Activated effector memory CD4-positive, alpha-beta T cell treated with Interleukin-2 at 50 U/mL for 16 hours (primary cell): ENCODE results near the gene POU6F2.
"Not testable (repeated sequence)": the region's sequence is repeated elsewhere in the genome, so short reads cannot be mapped to it uniquely, and the experiment has no call there.

ENCODE experiments used
- DNase-seq: peaks from one replicate; pipeline ENCODE4 v3.0.0-alpha.2; 2020

The POU6F2 gene, protein sequence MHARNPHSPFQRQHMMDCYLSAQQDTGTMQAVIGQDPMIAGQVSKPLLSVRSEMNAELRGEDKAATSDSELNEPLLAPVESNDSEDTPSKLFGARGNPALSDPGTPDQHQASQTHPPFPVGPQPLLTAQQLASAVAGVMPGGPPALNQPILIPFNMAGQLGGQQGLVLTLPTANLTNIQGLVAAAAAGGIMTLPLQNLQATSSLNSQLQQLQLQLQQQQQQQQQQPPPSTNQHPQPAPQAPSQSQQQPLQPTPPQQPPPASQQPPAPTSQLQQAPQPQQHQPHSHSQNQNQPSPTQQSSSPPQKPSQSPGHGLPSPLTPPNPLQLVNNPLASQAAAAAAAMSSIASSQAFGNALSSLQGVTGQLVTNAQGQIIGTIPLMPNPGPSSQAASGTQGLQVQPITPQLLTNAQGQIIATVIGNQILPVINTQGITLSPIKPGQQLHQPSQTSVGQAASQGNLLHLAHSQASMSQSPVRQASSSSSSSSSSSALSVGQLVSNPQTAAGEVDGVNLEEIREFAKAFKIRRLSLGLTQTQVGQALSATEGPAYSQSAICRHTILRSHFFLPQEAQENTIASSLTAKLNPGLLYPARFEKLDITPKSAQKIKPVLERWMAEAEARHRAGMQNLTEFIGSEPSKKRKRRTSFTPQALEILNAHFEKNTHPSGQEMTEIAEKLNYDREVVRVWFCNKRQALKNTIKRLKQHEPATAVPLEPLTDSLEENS

GRCh38 chr7:38977685-38978084 is at the start of gene POU6F2:
Gene POU6F2, plus strand, starts transcription at chr7:38977909. Its CDS starts 45 bp downstream, at chr7:38977954.
- no peak for DNase-seq

DNA sequence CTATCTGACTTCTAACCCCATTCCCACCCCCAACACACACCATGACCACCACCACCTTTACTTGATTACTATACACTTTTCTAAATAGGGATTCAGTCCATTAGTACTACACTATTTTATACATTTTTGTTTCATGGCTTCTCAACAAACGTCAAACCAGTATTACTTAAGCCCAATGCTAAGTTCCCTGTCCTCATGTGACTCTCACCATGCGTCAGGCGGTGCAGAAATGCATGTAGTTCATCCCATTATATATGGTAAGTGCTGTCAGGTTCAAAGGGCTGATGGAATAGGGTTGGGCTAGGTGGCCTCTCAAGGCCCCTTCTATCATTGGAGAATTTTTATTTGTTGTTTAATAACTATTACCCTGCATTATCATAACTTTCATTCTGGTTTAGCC is 49.2 kb upstream of the POU6F2 start:
- no peak for DNase-seq

DNA sequence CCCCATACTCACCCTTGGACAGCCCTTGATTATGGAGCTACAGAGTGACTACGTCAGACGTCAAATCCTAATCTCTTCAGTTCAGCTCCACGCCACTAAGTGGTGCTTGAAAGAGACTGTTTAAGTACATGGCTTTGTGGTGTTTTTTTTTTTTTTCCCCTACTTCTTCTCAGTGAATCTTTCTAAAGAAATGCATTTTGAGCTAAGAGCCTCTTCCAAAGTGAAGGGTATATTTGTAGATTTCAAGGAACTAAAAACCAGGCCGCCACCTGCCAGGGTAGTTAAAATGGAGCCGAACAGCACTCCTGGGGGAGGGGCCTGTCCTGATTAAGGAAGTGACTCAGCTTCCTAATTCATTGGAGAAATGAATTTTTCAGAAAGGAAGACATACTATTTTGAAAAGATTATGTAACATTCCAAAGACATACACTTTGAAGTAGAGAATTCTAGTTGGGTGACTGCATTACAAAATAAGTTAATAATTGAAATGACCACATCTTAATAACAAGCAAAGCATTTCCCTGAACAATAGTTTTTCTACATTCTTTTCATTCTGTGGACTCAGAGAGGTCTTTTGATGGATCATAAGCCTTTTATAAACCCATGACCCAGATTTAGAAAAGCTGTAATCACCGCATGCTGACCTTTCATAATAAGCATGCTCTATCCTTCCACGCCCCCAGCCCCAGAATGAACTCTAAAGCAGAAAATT is 48.1 kb upstream of the POU6F2 start:
- DNase-seq, result no peak

- DNase-seq, result no peak
These were observed 45.1 kb upstream of the POU6F2 start for GRCh38 chr7:38932509-38933168.

- DNase-seq, result no peak
These were observed 43.7 kb upstream of the POU6F2 start for GRCh38 chr7:38934051-38934450.

DNA sequence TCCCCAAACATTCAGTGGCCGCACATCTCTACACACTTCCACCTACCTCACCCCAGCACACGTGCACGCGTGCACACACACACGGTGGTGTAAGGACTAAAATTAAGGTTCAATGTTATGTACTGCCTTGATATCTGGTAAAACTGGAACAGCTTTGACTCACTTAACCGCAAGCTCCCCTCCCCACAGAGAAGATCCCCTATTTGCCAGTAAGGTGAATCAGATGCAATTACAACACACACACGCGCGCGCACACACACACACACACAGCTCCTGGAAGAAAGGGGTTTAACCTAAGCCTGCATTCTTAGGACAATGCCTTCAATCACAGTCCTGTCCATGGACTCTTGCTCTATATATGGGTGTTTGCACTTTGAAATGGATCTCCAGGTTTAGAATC is 43.2 kb upstream of the POU6F2 start:
- DNase-seq, result no peak

DNA sequence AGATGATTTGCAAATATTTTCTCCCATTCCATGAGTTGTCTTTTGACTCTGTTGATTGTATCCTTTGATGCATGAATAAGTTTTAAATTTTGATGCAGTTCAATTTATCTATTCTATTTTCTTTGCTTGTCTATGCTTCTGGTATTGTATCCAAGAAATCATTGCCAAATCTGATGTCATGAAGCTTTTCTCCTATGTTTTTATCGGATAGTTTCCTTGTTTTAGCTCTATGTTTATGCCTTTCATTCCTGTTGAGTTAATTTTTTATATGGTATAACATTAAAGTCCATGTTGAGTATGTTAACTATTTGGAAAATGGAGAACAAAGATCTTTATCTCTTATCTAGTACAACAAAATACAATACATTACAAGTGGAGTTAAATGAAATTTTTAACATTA is 41.1 kb upstream of the POU6F2 start:
- no peak for DNase-seq

DNA sequence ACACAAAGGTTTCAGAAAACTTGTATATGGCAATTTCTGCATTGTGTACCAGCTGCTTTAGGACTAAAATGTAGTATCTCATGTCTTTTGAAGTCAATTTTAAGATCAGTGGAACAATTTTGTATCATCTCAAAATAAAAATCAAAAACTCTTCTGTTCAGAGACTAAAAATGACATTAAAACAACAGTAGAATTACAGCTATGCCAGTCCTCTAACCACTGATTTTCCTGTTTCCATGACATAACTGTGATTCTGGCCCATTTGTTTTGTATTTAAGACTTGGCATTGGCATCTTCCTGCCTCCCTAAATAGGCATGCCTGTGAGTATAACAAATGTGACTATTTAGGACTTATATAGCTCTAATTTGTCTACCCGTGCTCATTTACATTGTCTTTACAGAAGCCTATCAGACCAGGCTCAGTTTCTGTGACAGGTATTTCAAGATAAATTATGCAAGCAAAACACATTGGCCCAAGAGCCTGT is 39.7 kb upstream of the POU6F2 start:
- DNase-seq, result no peak

- no peak for DNase-seq
These were observed 39.1 kb upstream of the POU6F2 start for GRCh38 chr7:38938589-38938988.

DNA sequence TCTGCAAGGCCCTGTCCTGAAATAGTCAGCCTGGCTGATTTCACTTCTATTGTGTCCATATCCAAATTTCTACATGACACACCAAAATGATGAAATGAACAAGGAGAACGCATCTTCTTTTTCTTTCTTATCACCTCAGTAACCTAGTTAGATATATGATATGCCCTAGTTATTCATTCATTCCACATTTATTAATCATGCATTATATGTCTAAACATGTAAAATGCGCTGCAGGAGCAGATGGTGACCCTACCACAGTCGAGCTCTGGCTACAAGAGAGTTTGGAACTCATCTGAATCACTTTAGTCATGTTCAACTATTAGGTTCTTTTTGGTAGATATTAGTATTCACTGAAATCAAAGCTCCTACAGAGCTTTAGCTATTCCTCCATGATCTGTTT is 36.9 kb upstream of the POU6F2 start:
- DNase-seq, result no peak

DNA sequence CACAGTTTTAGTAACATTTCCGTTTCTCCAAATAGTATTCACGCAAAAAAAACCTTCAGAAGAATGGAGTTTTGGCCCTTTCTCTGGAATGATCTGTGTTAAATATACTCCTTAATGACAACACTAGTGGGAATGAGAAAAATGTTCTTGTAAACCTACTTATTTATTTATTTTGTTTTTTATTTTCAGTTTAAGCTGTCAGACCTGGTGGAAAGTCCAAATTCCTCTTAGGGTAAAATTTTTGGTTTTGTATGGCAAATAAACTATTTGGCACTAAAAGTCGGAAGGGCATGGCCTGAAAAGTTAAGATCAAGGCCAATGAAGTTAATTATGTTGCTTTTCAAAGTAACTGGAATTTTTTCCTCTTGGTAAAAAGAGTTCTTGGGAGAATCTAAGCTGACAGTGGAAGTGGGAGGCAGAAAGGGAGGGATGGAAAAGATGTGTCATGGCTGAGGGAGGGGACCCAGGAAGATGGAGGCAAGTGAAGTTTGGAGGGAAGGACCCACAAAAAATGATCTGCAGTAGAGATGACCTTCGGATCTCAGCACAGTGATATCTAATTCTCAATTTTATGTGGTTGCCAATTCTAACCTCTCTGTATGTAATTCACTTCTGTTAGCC is 35.2 kb upstream of the POU6F2 start:
- no peak for DNase-seq

DNA sequence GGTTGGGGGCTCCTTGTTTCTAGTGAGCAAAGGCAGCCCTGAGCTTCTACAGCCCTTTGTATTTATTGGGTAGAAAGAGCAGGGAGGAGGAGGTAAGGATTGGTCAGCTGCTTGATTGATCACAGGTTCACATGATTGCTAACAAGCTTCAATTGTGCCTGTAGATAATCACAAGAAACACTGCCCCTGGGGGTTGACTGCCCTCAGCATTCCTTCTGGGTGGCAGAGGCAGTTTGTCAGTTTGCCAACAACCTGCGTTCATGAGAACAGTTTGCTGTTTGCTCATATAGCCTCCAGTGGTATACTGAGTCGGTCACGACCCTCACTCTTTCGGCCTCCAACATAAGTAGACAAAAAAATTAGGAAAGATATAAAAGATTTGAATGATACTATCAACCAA is 30.2 kb upstream of the POU6F2 start:
- not testable (repeated sequence) for DNase-seq

GRCh38 chr7:38950309-38950708 is 27.4 kb upstream of the POU6F2 start:
- no peak for DNase-seq

DNA sequence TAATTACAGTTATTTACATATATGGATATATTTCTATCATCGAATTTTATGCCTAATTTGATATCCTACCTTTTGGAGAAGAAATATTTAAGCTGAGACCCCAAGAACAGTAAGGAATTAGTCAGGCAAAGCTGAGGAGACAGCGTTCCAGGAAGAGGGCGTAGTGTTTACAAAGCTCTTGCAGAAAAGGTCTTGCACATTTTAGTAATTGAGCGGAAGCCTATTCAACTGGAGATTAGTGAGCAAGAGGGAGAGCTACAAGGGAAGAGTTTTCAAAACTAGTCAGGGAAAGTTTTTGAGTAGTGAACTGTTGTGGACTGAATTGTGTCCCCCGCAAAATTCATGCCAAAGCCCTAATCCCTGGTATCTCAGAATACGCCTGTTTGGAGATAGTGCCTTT is 26.5 kb upstream of the POU6F2 start:
- no peak for DNase-seq

GRCh38 chr7:38953227-38953626 is 24.5 kb upstream of the POU6F2 start:
- DNase-seq, result no peak

GRCh38 chr7:38953971-38954370 is 23.7 kb upstream of the POU6F2 start:
- DNase-seq, result no peak

- no peak for DNase-seq
These were observed 21.8 kb upstream of the POU6F2 start for GRCh38 chr7:38955892-38956291.

- no peak for DNase-seq
These were observed 15.7 kb upstream of the POU6F2 start for GRCh38 chr7:38962028-38962427.

DNA sequence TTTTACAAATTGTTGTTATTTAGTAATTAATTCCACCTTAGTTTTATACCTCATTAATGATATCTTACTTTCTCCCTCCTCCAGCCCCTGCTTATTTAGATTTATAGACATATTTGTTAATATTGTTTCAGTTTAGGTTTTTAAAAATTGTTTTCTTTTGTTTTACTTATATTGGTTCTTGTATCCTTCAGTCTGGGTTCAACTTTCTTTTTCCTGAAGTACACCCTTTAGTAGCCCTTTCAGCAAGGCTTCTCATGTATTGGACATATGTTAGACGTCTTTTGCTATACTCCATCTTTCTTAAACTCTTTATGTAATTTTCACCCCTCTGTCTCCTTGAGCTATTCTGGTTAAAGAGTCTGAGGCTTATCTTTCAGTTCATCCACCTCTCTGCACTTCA is 12.8 kb upstream of the POU6F2 start:
- no peak for DNase-seq

DNA sequence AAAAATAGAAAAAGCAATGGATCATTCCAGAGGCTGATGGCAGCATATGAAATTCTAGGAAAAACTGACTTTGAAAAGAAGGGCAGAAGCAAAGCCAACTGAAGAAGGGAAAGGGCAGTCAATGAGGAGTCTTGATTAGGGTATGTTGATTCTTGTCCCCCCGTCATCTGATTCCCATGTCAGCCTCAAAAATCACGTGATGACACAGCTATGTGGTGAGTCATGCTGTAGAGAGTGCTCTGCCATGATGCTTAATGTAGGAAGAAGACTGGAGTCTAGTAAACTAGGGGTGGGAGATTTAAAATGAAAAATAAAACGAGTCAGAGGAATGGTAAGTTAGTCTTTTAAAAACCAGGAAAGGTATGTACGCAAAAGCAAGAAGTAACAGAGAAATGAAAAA is 3.9 kb upstream of the POU6F2 start:
- DNase-seq, result no peak

GRCh38 chr7:38975944-38976392 is 1.7 kb upstream of the POU6F2 start:
- DNase-seq, result no peak

GRCh38 chr7:38978491-38978890 is 782 bp downstream of the POU6F2 start:
- DNase-seq, result no peak

DNA sequence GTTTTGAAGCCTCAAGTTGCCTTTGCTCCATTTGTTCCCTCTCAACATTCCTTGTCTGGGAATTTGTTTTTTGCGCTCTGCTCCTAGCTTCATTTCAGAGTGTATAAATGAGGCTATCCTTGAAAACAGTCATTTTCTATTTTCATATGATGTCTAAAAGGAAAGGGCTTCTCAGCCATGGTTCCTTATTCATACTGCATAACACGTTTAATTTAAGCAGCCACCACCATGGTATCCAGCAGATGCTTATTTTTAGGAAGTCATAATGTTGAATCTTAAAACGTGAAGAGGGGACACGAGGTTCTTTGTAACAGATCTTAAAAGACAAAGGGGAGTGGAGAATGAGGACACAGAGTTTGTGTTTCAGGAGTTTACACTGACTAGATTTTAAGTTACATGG is 14.5 kb downstream of the POU6F2 start:
- no peak for DNase-seq
